GM23248 (cell line): ENCODE measurements around the gene RXRA.

Experiments
- EZH2 ChIP-seq: fragments of 200-600 bp; sonication (generic); IDR thresholded peaks from 2 replicates; pipeline ENCODE4 v1.6.1; 2018; ENCODE audit warnings: antibody characterized with exemption, mild to moderate bottlenecking; ENCODE audit not compliant: insufficient read depth, poor library complexity, severe bottlenecking
- EZH2phosphoT487 ChIP-seq: fragments of 200-600 bp; sonication (generic); IDR thresholded peaks from 2 replicates; pipeline ENCODE4 v1.6.1; 2018; ENCODE audit warnings: antibody characterized with exemption, moderate library complexity, mild to moderate bottlenecking, low read depth; ENCODE audit not compliant: insufficient read depth

- no peak for TF ChIP-seq EZH2
- TF ChIP-seq EZH2phosphoT487 = no peak
Measured at GRCh38 chr9:134317790-134318414, 8.4 kb upstream of the RXRA start.
